Measurements from ENCODE around the gene INAVA. TPM values are rescaled to one million over a fixed set of nuclear protein-coding genes. Genes with fewer than 3 reads are reported as not detected.

The INAVA gene
- total and polyA plus RNA-seq, 2 of the 13 experiments (the other 11 are each of a cell fraction or from before 2014, with no cell fraction given): 6.0 to 13.5 TPM

- no peak for TF ChIP-seq ZNF260 (CRISPR knock-in tag; IDR thresholded peaks at IDR 0.05; ENCODE audit: borderline replicate concordance, low read depth)
- no peak for TF ChIP-seq FOXP1 (IDR thresholded peaks at IDR 0.05)
- TF ChIP-seq FOXP1 (CRISPR knock-in tag; IDR thresholded peaks at IDR 0.05): no peak
- TF ChIP-seq ZNF687 (CRISPR knock-in tag; IDR thresholded peaks at IDR 0.05): peak; percentile 83
- peak; percentile 39; the same call in 1 of the 2 replicates for TF ChIP-seq ZC3H4 (CRISPR knock-in tag; IDR thresholded peaks at IDR 0.05; ENCODE audit: borderline replicate concordance)
- TF ChIP-seq THRA (CRISPR knock-in tag; IDR thresholded peaks at IDR 0.05; ENCODE audit: borderline replicate concordance): no peak
- TF ChIP-seq E2F5 (CRISPR knock-in tag; conservative IDR thresholded peaks at IDR 0.05): peak; percentile 42; the same call in 1 of the 2 replicates
- TF ChIP-seq KLF11 (CRISPR knock-in tag; IDR thresholded peaks at IDR 0.05): no peak; the same call in 1 of the 2 replicates
- no peak for TF ChIP-seq ZNF431 (CRISPR knock-in tag; IDR thresholded peaks at IDR 0.05; ENCODE audit: borderline replicate concordance, low read depth)
- peak; percentile 42 for TF ChIP-seq SRY (CRISPR knock-in tag; IDR thresholded peaks at IDR 0.05)
- no peak for TF ChIP-seq ZNF709 (CRISPR knock-in tag; IDR thresholded peaks at IDR 0.05)
- TF ChIP-seq ZNF468 (CRISPR knock-in tag; IDR thresholded peaks at IDR 0.05): no peak
- peak; percentile 80 for TF ChIP-seq ZFX (CRISPR knock-in tag; IDR thresholded peaks at IDR 0.05; ENCODE audit: low read depth)
- no peak for TF ChIP-seq ZNF484 (CRISPR knock-in tag; IDR thresholded peaks at IDR 0.05; ENCODE audit: borderline replicate concordance, low read depth)
- 0 out of 2 replicates have a peak, but pooled peaks have one; percentile 4 for TF ChIP-seq CBFB (CRISPR knock-in tag; IDR thresholded peaks at IDR 0.05)
- no peak for TF ChIP-seq ZNF713 (CRISPR knock-in tag; IDR thresholded peaks at IDR 0.05)
- TF ChIP-seq CHCHD3 (CRISPR knock-in tag; IDR thresholded peaks at IDR 0.05): 0 out of 2 replicates have a peak, but pooled peaks have one; percentile 51
- TF ChIP-seq ZBTB1 (CRISPR knock-in tag; IDR thresholded peaks at IDR 0.05; ENCODE audit: borderline replicate concordance): no peak
- TF ChIP-seq THYN1 (CRISPR knock-in tag; IDR thresholded peaks at IDR 0.05; ENCODE audit: borderline replicate concordance, low read depth): no peak
- no peak for TF ChIP-seq SP2 (CRISPR knock-in tag; IDR thresholded peaks at IDR 0.05)
- no peak for TF ChIP-seq DBP (CRISPR knock-in tag; IDR thresholded peaks at IDR 0.05; ENCODE audit: not compliant biosample characterization)
- no peak for TF ChIP-seq ZNF749 (CRISPR knock-in tag; IDR thresholded peaks at IDR 0.05; ENCODE audit: borderline replicate concordance)
- TF ChIP-seq ZFP36L2 (CRISPR knock-in tag; IDR thresholded peaks at IDR 0.05): no peak
Measured at GRCh38 chr1:200890818-200891773, 3.6 kb upstream of the INAVA start (continued).
